GM12878 (cell line): ENCODE results near the gene SMOC1. TPM values are rescaled to one million over a fixed set of nuclear protein-coding genes. Genes with fewer than 3 reads are reported as not detected.

Experiments
- ATAC-seq: fragments of 200-7000 bp; cut with Tn5 transposase; 3 replicates; pipeline ENCODE4 v1.9.1; 2020; ENCODE audit warnings: mild to moderate bottlenecking, moderate library complexity
- BruUV-seq: library from RNA; stranded (reverse); fragments of 400-500 nt; replicated peaks from 2 replicates; lab custom pipeline; 2021; lab: Mats Ljungman, UMichigan
- CTCF ChIA-PET: fragments of 300-600 bp; sonication (Branson Sonifier 250); formaldehyde crosslinking; extraction: SDS; loops from one replicate; lab custom pipeline; 2021; ENCODE audit warnings: inconsistent platforms; lab: Yijun Ruan, JAX
- POLR2A ChIA-PET: fragments of 350-600 bp; formaldehyde crosslinking; extraction: SDS; loops from one replicate; lab custom pipeline; 2021; ENCODE audit warnings: inconsistent platforms; lab: Charles Lee
- RAD21 ChIA-PET: fragments of 300-600 bp; sonication (Branson Sonifier 250); formaldehyde crosslinking; loops from one replicate; lab custom pipeline; 2023; ENCODE audit warnings: antibody characterized with exemption; ENCODE audit not compliant: unreplicated experiment; lab: Charles Lee
- SMC1A ChIA-PET: fragments of 300-600 bp; sonication (Branson Sonifier 250); formaldehyde crosslinking; loops from one replicate; lab custom pipeline; 2023; ENCODE audit not compliant: unreplicated experiment, uncharacterized antibody; lab: Charles Lee
- DNase-seq: peaks from one replicate; pipeline ENCODE4 v3.0.0-alpha.2; 2011; ENCODE audit warnings: low read depth, low spot score
- FAIRE-seq: peaks from 3 replicates; lab custom pipeline; 2011; peaks lifted over from hg19 to GRCh38; lab: Jason Lieb, UNC
- H2AFZ ChIP-seq: 2 replicates; pipeline ENCODE4 v1.6.0; 2011; ENCODE audit warnings: low read depth, low read length, control low read depth; ENCODE audit not compliant: control insufficient read depth
- H3K27ac ChIP-seq: 2 replicates; pipeline ENCODE4 v1.5.1; 2011; ENCODE audit warnings: control low read depth; ENCODE audit not compliant: control insufficient read depth, insufficient read depth
- H3K27me3 ChIP-seq, 2 experiments: replicated peaks in 1 of 2; 2 replicates each; pipeline versions ENCODE4 v1.6.0 to v1.6.1; 2011; ENCODE audit warnings: low read length in 1 of 2; ENCODE audit not compliant: control insufficient read depth in 2 of 2, insufficient read depth in 2 of 2
- H3K36me3 ChIP-seq, 2 experiments: 2 replicates each; pipeline ENCODE4 v1.5.1; 2011; ENCODE audit warnings: low read length in 1 of 2; ENCODE audit not compliant: control insufficient read depth in 2 of 2, insufficient read depth in 2 of 2
- H3K4me1 ChIP-seq: 2 replicates; pipeline ENCODE4 v1.6.1; 2011; ENCODE audit warnings: mild to moderate bottlenecking, low read length, moderate library complexity, mixed read lengths; ENCODE audit not compliant: control insufficient read depth, insufficient read depth
- H3K4me2 ChIP-seq: 2 replicates; pipeline ENCODE4 v1.6.0; 2011; ENCODE audit warnings: control low read depth; ENCODE audit not compliant: control insufficient read depth, insufficient read depth
- H3K4me3 ChIP-seq: fragments of 200-600 bp; sonication (generic); 2 replicates; pipeline ENCODE4 v1.5.1; 2016
- H3K79me2 ChIP-seq: 2 replicates; pipeline ENCODE4 v1.6.0; 2011; ENCODE audit warnings: low read length; ENCODE audit not compliant: control insufficient read depth, insufficient read depth
- H3K9ac ChIP-seq: 2 replicates; pipeline ENCODE4 v1.8.0; 2011; ENCODE audit warnings: low read length, control low read depth, mixed read lengths; ENCODE audit not compliant: control insufficient read depth, insufficient read depth
- H3K9me3 ChIP-seq: replicated peaks from 3 replicates; pipeline ENCODE4 v1.5.1; 2011; ENCODE audit warnings: mild to moderate bottlenecking, low read length; ENCODE audit not compliant: control insufficient read depth, insufficient read depth
- H4K20me1 ChIP-seq: 2 replicates; pipeline ENCODE4 v1.6.0; 2011; ENCODE audit not compliant: control insufficient read depth, insufficient read depth
- BHLHE40 ChIP-seq, 2 experiments: fragments of 450-650 bp in 1 of 2; IDR thresholded peaks; 2 replicates each; pipeline ENCODE4 v1.6.1; 2011 to 2017; ENCODE audit warnings: low read depth in 2 of 2, borderline replicate concordance in 1 of 2, improper control_type of control experiment in 1 of 2, low read length in 1 of 2, mild to moderate bottlenecking in 1 of 2
- BMI1 ChIP-seq: fragments of 450-650 bp; IDR thresholded peaks from 2 replicates; pipeline ENCODE4 v1.6.1; 2016; ENCODE audit warnings: mild to moderate bottlenecking, moderate library complexity, borderline replicate concordance
- CHD1 ChIP-seq: IDR thresholded peaks from 2 replicates; pipeline ENCODE4 v1.6.1; 2012; ENCODE audit warnings: low read depth, low read length, improper control_type of control experiment
- CREM ChIP-seq: IDR thresholded peaks from 2 replicates; pipeline ENCODE4 v1.6.1; 2014; ENCODE audit warnings: antibody characterized with exemption, low read depth
- EGR1 ChIP-seq, 2 experiments: IDR thresholded peaks; 1 replicate in 1 of 2; 2 replicates in 1 of 2; pipeline ENCODE4 v1.6.1; 2011 to 2012; ENCODE audit warnings: low read depth in 2 of 2, low read length in 2 of 2, borderline replicate concordance in 1 of 2, mild to moderate bottlenecking in 1 of 2, moderate library complexity in 1 of 2
- EZH2 ChIP-seq: IDR thresholded peaks from 2 replicates; pipeline ENCODE4 v1.6.1; 2012; ENCODE audit warnings: low read depth, mild to moderate bottlenecking, control low read depth, inconsistent platforms, low read length, borderline replicate concordance; ENCODE audit not compliant: control insufficient read depth
- GATAD2B ChIP-seq: fragments of 450-650 bp; conservative IDR thresholded peaks from 2 replicates; pipeline ENCODE4 v1.6.1; 2017; ENCODE audit warnings: low read depth, mild to moderate bottlenecking, moderate library complexity
- IRF4 ChIP-seq: IDR thresholded peaks from 2 replicates; pipeline ENCODE4 v1.6.1; 2011; ENCODE audit warnings: low read depth, low read length
- MEF2A ChIP-seq: IDR thresholded peaks from 2 replicates; pipeline ENCODE4 v1.6.1; 2011; ENCODE audit warnings: low read depth, mild to moderate bottlenecking, low read length, moderate library complexity; ENCODE audit not compliant: insufficient read depth
- MYB ChIP-seq: fragments of 150-350 bp; IDR thresholded peaks from 2 replicates; pipeline ENCODE4 v1.6.1; 2014; ENCODE audit warnings: mild to moderate bottlenecking, low read depth, low read length, borderline replicate concordance
- NFYA ChIP-seq: IDR thresholded peaks from 2 replicates; pipeline ENCODE4 v1.6.1; 2011; ENCODE audit warnings: low read depth, mild to moderate bottlenecking, low read length, improper control_type of control experiment, borderline replicate concordance
- RAD21 ChIP-seq: IDR thresholded peaks from 2 replicates; pipeline ENCODE4 v1.6.1; 2011; ENCODE audit warnings: mild to moderate bottlenecking, low read depth, low read length, moderate library complexity; ENCODE audit not compliant: insufficient read depth
- SPI1 ChIP-seq: IDR thresholded peaks from 2 replicates; pipeline ENCODE4 v1.6.1; 2011; ENCODE audit warnings: low read depth, mild to moderate bottlenecking, low read length, moderate library complexity, borderline replicate concordance; ENCODE audit not compliant: insufficient read depth
- STAT1 ChIP-seq: fragments of 450-650 bp; conservative IDR thresholded peaks from 2 replicates; pipeline ENCODE4 v1.6.1; 2014; ENCODE audit warnings: antibody characterized with exemption, mild to moderate bottlenecking
- TARDBP ChIP-seq: IDR thresholded peaks from 2 replicates; pipeline ENCODE4 v1.6.1; 2016; ENCODE audit warnings: borderline replicate concordance
- YY1 ChIP-seq: IDR thresholded peaks from 2 replicates; pipeline ENCODE4 v1.6.1; 2011; ENCODE audit warnings: low read depth, mild to moderate bottlenecking, low read length
- WGBS: methylation state at CpG from one replicate; pipeline ENCODE4 v1.1.6; 2016; ENCODE audit warnings: low lambda C conversion rate; ENCODE audit not compliant: insufficient replicate concordance, insufficient coverage; ENCODE audit errors: missing lambda C conversion rate; 5-methylcytosine and 5-hydroxymethylcytosine counted together
- in situ Hi-C: fragments of 300-500 bp; cut with MboI; formaldehyde crosslinking; loops from 9 replicates; pipeline ENCODE4 v1.14.3; 2018; ENCODE audit warnings: mixed read lengths
- intact Hi-C: fragments of 100-400 bp; cut with micrococcal nuclease; formaldehyde crosslinking; loops from one replicate; pipeline ENCODE4 v1.14.2; 2022; ENCODE audit not compliant: unreplicated experiment
- polyA plus RNA-seq, 11 experiments: library from polyadenylated mRNA; depleted of rRNA in 4 of 11; unstranded in 6 of 11; stranded (reverse) in 5 of 11; fragments of >200 nt; fragmentation: Nextera tagmentation in 4 of 11; fragmentation: Illumina TruSeq in 1 of 11; extraction: Ambion mirVana in 4 of 11; extraction: Trizol in 1 of 11; gene quantifications; 1 replicate in 1 of 11; 2 replicates in 10 of 11; pipeline versions ENCODE4 v1.2.1 to v1.2.3, GENCODE V29; 2011 to 2016; ENCODE audit warnings: inconsistent platforms in 2 of 11, missing spikeins in 2 of 11, low read depth in 1 of 11
- total RNA-seq, 4 experiments: library from RNA; depleted of rRNA in 3 of 4; stranded (reverse); fragments of >200 nt in 3 of 4; fragmentation: Illumina TruSeq in 1 of 4; extraction: Trizol in 1 of 4; gene quantifications; 2 replicates each; pipeline versions ENCODE4 v1.2.1 to v1.2.3, GENCODE V29; 2013 to 2021
- TF ChIP-seq, protein P1 (sequence below): IDR thresholded peaks from 2 replicates; pipeline ENCODE4 v1.6.1; 2011; ENCODE audit warnings: low read depth, mild to moderate bottlenecking, low read length, moderate library complexity, borderline replicate concordance; ENCODE audit errors: extremely low read depth
- TF ChIP-seq, protein P2 (sequence below): fragments of 450-650 bp; formaldehyde crosslinking; IDR thresholded peaks from 2 replicates; pipeline ENCODE4 v1.4.0; 2020; ENCODE audit warnings: mild to moderate bottlenecking, moderate library complexity

SMOC1 gene
- total and polyA plus RNA-seq, 10 of the 15 experiments (the other 5 are each of a cell fraction or from before 2014, with no cell fraction given) = 0.03 to 0.26 (median 0.14) TPM; not detected in 7

DNA sequence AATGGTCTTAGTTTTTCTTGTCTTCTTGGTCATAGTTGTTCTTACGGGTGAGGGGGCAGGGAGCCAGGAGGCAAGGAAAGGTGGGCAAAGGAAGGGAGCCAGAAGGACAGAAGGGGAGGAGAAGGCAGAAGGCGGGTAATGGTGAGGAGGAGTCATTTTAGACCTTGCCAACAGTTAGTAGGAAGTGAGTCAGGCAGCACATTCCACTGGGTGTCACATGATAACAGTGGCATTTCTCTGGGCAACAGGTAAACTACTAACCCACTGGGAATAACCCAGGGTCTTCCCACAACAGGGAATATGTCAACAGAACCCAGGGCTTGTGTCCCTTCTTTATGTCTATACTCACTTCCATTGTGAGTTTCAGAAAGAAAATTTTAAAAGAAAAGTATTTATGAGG is 181.9 kb downstream of the SMOC1 start:
- ATAC-seq (no peak), FAIRE-seq (no peak), DNase-seq (no peak)
- no peak overlapping the region for H3K4me2 ChIP-seq
- H2AFZ ChIP-seq = no peak overlapping the region
- ChIA-PET SMC1A (no interaction called here), RAD21 (no interaction called here), CTCF (no interaction called here), POLR2A (no interaction called here)
- WGBS = 32% methylated on average over 2 of the region's 2 CpGs
- TF ChIP-seq CHD1 (no peak), GATAD2B (no peak), EZH2 (no peak), EGR1 (IDR thresholded peaks at IDR 0.05; ENCODE audit: borderline replicate concordance in 1 of 2, low read depth in 2 of 2, low read length in 2 of 2) (no peak), MYB (no peak), CREM (no peak), SPI1 (no peak), MEF2A (no peak), RAD21 (no peak), IRF4 (no peak), BHLHE40 (IDR thresholded peaks at IDR 0.05; ENCODE audit: borderline replicate concordance in 1 of 2, low read depth in 2 of 2, low read length in 1 of 2) (no peak), NFYA (no peak), BMI1 (no peak), TARDBP (no peak), YY1 (no peak), STAT1 (no peak)
- TF ChIP-seq, protein P1, sequence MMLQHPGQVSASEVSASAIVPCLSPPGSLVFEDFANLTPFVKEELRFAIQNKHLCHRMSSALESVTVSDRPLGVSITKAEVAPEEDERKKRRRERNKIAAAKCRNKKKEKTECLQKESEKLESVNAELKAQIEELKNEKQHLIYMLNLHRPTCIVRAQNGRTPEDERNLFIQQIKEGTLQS = no peak
- TF ChIP-seq, protein P2, sequence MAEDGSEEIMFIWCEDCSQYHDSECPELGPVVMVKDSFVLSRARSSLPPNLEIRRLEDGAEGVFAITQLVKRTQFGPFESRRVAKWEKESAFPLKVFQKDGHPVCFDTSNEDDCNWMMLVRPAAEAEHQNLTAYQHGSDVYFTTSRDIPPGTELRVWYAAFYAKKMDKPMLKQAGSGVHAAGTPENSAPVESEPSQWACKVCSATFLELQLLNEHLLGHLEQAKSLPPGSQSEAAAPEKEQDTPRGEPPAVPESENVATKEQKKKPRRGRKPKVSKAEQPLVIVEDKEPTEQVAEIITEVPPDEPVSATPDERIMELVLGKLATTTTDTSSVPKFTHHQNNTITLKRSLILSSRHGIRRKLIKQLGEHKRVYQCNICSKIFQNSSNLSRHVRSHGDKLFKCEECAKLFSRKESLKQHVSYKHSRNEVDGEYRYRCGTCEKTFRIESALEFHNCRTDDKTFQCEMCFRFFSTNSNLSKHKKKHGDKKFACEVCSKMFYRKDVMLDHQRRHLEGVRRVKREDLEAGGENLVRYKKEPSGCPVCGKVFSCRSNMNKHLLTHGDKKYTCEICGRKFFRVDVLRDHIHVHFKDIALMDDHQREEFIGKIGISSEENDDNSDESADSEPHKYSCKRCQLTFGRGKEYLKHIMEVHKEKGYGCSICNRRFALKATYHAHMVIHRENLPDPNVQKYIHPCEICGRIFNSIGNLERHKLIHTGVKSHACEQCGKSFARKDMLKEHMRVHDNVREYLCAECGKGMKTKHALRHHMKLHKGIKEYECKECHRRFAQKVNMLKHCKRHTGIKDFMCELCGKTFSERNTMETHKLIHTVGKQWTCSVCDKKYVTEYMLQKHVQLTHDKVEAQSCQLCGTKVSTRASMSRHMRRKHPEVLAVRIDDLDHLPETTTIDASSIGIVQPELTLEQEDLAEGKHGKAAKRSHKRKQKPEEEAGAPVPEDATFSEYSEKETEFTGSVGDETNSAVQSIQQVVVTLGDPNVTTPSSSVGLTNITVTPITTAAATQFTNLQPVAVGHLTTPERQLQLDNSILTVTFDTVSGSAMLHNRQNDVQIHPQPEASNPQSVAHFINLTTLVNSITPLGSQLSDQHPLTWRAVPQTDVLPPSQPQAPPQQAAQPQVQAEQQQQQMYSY (CRISPR knock-in tag) = no peak
- in situ Hi-C loops (no loop called here), intact Hi-C loops (no loop called here)
- no peaks in the 10 kb centered on the region for H3K9me3 ChIP-seq
- BruUV-seq = no TSS peak
- H3K4me3 ChIP-seq = no peak overlapping the region
- no peaks in the 10 kb centered on the region for H3K4me1 ChIP-seq
- H3K27me3 ChIP-seq = peaks cover 0 to 3% of the 10 kb centered on the region in 2 experiments; a peak in 2 of 4 replicates
- H4K20me1 ChIP-seq = no peaks in the 10 kb centered on the region
- no peak overlapping the region for H3K27ac ChIP-seq
- H3K9ac ChIP-seq = no peak overlapping the region
- H3K79me2 ChIP-seq = no peaks in the 10 kb centered on the region
- no peaks in the 10 kb centered on the region for H3K36me3 ChIP-seq
